Lower leg skin (tissue), 3 donors: ENCODE measurements around the gene GRAP2.

Experiments used
- CTCF ChIP-seq, 3 donors: fragments of 450-650 bp; IDR thresholded peaks; one replicate each; pipeline ENCODE4 v1.5.1; 2016; ENCODE audit warnings: antibody characterized with exemption in 3 of 3, mild to moderate bottlenecking in 3 of 3, moderate library complexity in 2 of 3
- POLR2A ChIP-seq, 2 donors: fragments of 450-650 bp; IDR thresholded peaks; one replicate each; pipeline ENCODE4 v1.6.1; 2016 to 2017; ENCODE audit warnings: antibody characterized with exemption in 2 of 2, mild to moderate bottlenecking in 1 of 2, moderate library complexity in 1 of 2

- TF ChIP-seq CTCF (IDR thresholded peaks at IDR 0.05) (no peak), POLR2A (IDR thresholded peaks at IDR 0.05) (no peak)
Observed at GRCh38 chr22:39992088-39992826, 91.4 kb downstream of the GRAP2 start.
